Endothelial cell (in vitro differentiated cells): Measurements from ENCODE around the gene PPP2R3C. TPM values are rescaled to one million over a fixed set of nuclear protein-coding genes. Genes with fewer than 3 reads are reported as not detected.

Experiments used
- DNase-seq: peaks from one replicate; pipeline ENCODE4 v3.0.0; 2021; ENCODE audit warnings: low spot score
- H3K27ac Mint-ChIP-seq: one replicate; pipeline ENCODE4 v1.8.0; 2021; ENCODE audit warnings: mixed read lengths, inconsistent platforms; ENCODE audit not compliant: unreplicated experiment
- H3K27me3 Mint-ChIP-seq: one replicate; pipeline ENCODE4 v1.8.0; 2021; ENCODE audit warnings: mild to moderate bottlenecking, moderate library complexity, mixed read lengths, inconsistent platforms; ENCODE audit not compliant: unreplicated experiment
- H3K36me3 Mint-ChIP-seq: one replicate; pipeline ENCODE4 v1.8.0; 2021; ENCODE audit warnings: mild to moderate bottlenecking, low read depth, mixed read lengths, inconsistent platforms; ENCODE audit not compliant: unreplicated experiment
- H3K4me1 Mint-ChIP-seq: one replicate; pipeline ENCODE4 v1.8.0; 2021; ENCODE audit warnings: mild to moderate bottlenecking, mixed read lengths, inconsistent platforms; ENCODE audit not compliant: unreplicated experiment
- H3K4me3 Mint-ChIP-seq: one replicate; pipeline ENCODE4 v1.8.0; 2021; ENCODE audit warnings: mild to moderate bottlenecking, mixed read lengths, inconsistent platforms; ENCODE audit not compliant: unreplicated experiment
- H3K9me3 Mint-ChIP-seq: one replicate; pipeline ENCODE4 v1.8.0; 2021; ENCODE audit warnings: mixed read lengths, inconsistent platforms; ENCODE audit not compliant: unreplicated experiment
- CTCF ChIP-seq: fragments of 200-600 bp; sonication (generic); IDR thresholded peaks from one replicate; pipeline ENCODE4 v1.5.0; 2021; ENCODE audit warnings: antibody characterized with exemption; ENCODE audit not compliant: unreplicated experiment
- long read RNA-seq: library from polyadenylated mRNA; unstranded; transcript quantifications from one replicate; pipeline ENCODE4 v2.0.0, GENCODE V29; 2020; ENCODE audit not compliant: unreplicated experiment
- total RNA-seq: library from RNA; stranded (reverse); fragmentation: NEBNext Ultra II Directional; extraction: Animal tissue kit (Norgen Biotek cat#: 25700); gene quantifications from one replicate; pipeline ENCODE4 v1.2.1, GENCODE V29; 2021; ENCODE audit not compliant: unreplicated experiment

PPP2R3C gene
- total RNA-seq, result 29.1 TPM
- long read RNA-seq, transcript PPP2R3C-217 (12 exons, 1,846 nt), result minor isoform, 6 of 23 reads
- long read RNA-seq, transcript PPP2R3C-201 (13 exons, 1,839 nt), result major isoform, 9 of 23 reads
- long read RNA-seq, partial matches to known transcripts, result 2 of 23 reads
- long read RNA-seq, other reads (novel, unspliced or antisense), result 6 of 23 reads

GRCh38 chr14:35121887-35122695 lies at the start of gene PPP2R3C, which contains the start of gene PRORP:
Gene PPP2R3C (minus strand): TSS chr14:35121990. CDS start chr14:35121959, 31 bp downstream.
Gene PRORP (plus strand): TSS chr14:35122552. CDS start chr14:35123246, 694 bp downstream.
- Mint-ChIP-seq H3K4me3 (peak within 1 kb of the TSS; percentile 96), H3K36me3 (peaks cover 8% of the 10 kb centered on the region), H3K9me3 (no peaks in the 10 kb centered on the region), H3K4me1 (peaks cover 35% of the 10 kb centered on the region), H3K27me3 (peaks cover 9% of the 10 kb centered on the region), H3K27ac (peak within 1 kb of the TSS; percentile 100)
- no peak for TF ChIP-seq CTCF
- peak; percentile 84 for DNase-seq

DNA sequence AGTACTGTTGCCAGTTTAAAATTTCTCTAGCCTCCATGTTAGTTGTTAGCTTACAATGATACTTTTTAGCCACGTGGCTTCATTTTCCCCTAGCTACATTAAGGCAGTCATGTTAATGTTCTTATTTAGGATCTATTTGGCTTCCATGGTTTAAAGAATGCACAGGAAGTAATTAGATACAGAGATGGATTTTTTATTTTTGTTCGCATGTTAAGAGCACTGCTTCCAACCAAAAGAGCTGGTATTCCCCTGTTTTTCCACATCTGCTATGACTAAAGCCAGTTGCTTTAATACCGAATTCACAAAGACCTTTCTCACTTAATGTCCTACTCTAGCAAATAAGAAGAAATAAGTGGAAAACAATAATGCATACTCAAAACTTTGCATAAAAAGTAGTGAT lies 45.7 kb upstream of the PPP2R3C start:
- Mint-ChIP-seq H3K9me3 (no peaks in the 10 kb centered on the region), H3K4me3 (no peak overlapping the region), H3K36me3 (peaks cover 24% of the 10 kb centered on the region), H3K27ac (no peak overlapping the region), H3K27me3 (peaks cover 3% of the 10 kb centered on the region), H3K4me1 (peaks cover 8% of the 10 kb centered on the region)
- no peak for TF ChIP-seq CTCF
- DNase-seq, result no peak

DNA sequence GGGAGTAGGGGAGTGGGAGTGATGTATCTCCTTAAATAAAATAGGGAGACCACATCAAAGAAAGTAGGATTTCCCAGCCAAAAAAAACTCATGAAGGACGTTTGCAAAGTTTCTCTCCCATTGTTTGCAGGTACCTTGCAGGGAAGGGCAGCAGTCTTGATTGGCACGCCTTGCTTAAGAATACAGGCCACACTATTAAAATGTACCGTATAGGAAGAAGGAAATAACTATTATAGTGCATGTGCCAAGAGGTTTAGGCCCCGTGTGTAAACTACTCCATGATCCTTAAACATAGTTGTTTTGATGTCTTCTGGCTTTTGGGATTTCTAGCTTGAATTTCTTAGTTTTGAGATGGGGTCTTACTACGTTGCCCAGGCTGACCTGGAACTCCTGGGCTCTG lies 43.1 kb upstream of the PPP2R3C start:
- Mint-ChIP-seq H3K9me3 (no peaks in the 10 kb centered on the region), H3K27ac (no peak overlapping the region), H3K27me3 (peaks cover 3% of the 10 kb centered on the region), H3K4me3 (no peak overlapping the region), H3K36me3 (peaks cover 19% of the 10 kb centered on the region), H3K4me1 (peaks cover 29% of the 10 kb centered on the region)
- TF ChIP-seq CTCF, result no peak
- no peak for DNase-seq

- no peak overlapping the region for H3K4me3 Mint-ChIP-seq
- H3K4me1 Mint-ChIP-seq, result peaks cover 41% of the 10 kb centered on the region
- no peak overlapping the region for H3K27ac Mint-ChIP-seq
- no peaks in the 10 kb centered on the region for H3K9me3 Mint-ChIP-seq
- no peak for TF ChIP-seq CTCF
- peaks cover 1% of the 10 kb centered on the region for H3K27me3 Mint-ChIP-seq
- DNase-seq, result no peak
- peaks cover 13% of the 10 kb centered on the region for H3K36me3 Mint-ChIP-seq
Measured at GRCh38 chr14:35163384-35163783, 41.6 kb upstream of the PPP2R3C start.

DNA sequence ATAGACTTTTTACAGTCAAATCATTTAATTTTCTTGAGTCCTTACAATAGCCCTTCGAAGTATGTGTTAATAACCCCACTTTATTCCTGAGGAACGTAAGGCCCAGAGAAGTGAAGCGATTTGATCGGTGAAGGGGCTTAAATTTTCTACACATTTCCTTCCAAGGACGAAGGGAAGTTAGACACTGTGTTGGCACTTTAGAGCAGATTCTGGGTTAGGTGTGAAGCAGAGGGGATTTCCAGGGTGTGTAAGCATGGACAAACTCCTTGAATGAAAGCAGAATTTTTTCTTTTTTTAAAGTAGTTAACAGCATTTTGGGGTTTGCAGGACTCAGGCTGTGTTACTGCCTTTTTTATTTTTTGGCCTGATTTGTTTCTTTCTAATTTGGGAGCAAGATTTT lies 39.4 kb upstream of the PPP2R3C start:
- H3K27me3 Mint-ChIP-seq, result peaks cover 1% of the 10 kb centered on the region
- no peaks in the 10 kb centered on the region for H3K36me3 Mint-ChIP-seq
- peak overlapping the region; percentile 16 for H3K4me3 Mint-ChIP-seq
- no peak for TF ChIP-seq CTCF
- peaks cover 58% of the 10 kb centered on the region for H3K4me1 Mint-ChIP-seq
- no peak for DNase-seq
- peak overlapping the region; percentile 89 for H3K27ac Mint-ChIP-seq
- no peaks in the 10 kb centered on the region for H3K9me3 Mint-ChIP-seq
